HEK293T (cell line): ENCODE data around the gene ADAR.

Experiments
- BHLHE40 ChIP-seq: fragments of 450-650 bp; IDR thresholded peaks from 2 replicates; pipeline ENCODE4 v1.6.1; 2016; ENCODE audit warnings: mild to moderate bottlenecking, moderate library complexity, borderline replicate concordance
- CTBP1 ChIP-seq: fragments of 450-650 bp; IDR thresholded peaks from 2 replicates; pipeline ENCODE4 v1.6.1; 2016; ENCODE audit warnings: borderline replicate concordance
- ELF4 ChIP-seq: fragments of 450-650 bp; IDR thresholded peaks from 2 replicates; pipeline ENCODE4 v1.6.1; 2017; ENCODE audit warnings: antibody characterized with exemption
- FOXA1 ChIP-seq: fragments of 450-650 bp; IDR thresholded peaks from 2 replicates; pipeline ENCODE4 v1.6.1; 2016; ENCODE audit warnings: mild to moderate bottlenecking
- FOXK2 ChIP-seq: fragments of 450-650 bp; IDR thresholded peaks from 2 replicates; pipeline ENCODE4 v1.6.1; 2016; ENCODE audit warnings: mild to moderate bottlenecking
- FOXM1 ChIP-seq: fragments of 450-650 bp; IDR thresholded peaks from 2 replicates; pipeline ENCODE4 v1.6.1; 2017; ENCODE audit warnings: mild to moderate bottlenecking, borderline replicate concordance
- L3MBTL2 ChIP-seq: fragments of 450-650 bp; conservative IDR thresholded peaks from 2 replicates; pipeline ENCODE4 v1.6.1; 2016; ENCODE audit warnings: mild to moderate bottlenecking
- LEF1 ChIP-seq: fragments of 450-650 bp; IDR thresholded peaks from 2 replicates; pipeline ENCODE4 v1.6.1; 2017; ENCODE audit warnings: mild to moderate bottlenecking, borderline replicate concordance
- NFRKB ChIP-seq: fragments of 450-650 bp; IDR thresholded peaks from 2 replicates; pipeline ENCODE4 v1.6.1; 2016; ENCODE audit warnings: mild to moderate bottlenecking, moderate library complexity
- SP1 ChIP-seq: fragments of 450-650 bp; IDR thresholded peaks from 2 replicates; pipeline ENCODE4 v1.6.1; 2017
- SUZ12 ChIP-seq: fragments of 450-650 bp; IDR thresholded peaks from 2 replicates; pipeline ENCODE4 v1.6.1; 2016; ENCODE audit warnings: mild to moderate bottlenecking
- TARDBP ChIP-seq: fragments of 450-650 bp; IDR thresholded peaks from 2 replicates; pipeline ENCODE4 v1.6.1; 2016
- ZNF384 ChIP-seq: fragments of 450-650 bp; IDR thresholded peaks from 2 replicates; pipeline ENCODE4 v1.6.1; 2016
- TF ChIP-seq, protein P1 (sequence below): fragments of 450-650 bp; IDR thresholded peaks from 2 replicates; pipeline ENCODE4 v1.6.1; 2016

DNA sequence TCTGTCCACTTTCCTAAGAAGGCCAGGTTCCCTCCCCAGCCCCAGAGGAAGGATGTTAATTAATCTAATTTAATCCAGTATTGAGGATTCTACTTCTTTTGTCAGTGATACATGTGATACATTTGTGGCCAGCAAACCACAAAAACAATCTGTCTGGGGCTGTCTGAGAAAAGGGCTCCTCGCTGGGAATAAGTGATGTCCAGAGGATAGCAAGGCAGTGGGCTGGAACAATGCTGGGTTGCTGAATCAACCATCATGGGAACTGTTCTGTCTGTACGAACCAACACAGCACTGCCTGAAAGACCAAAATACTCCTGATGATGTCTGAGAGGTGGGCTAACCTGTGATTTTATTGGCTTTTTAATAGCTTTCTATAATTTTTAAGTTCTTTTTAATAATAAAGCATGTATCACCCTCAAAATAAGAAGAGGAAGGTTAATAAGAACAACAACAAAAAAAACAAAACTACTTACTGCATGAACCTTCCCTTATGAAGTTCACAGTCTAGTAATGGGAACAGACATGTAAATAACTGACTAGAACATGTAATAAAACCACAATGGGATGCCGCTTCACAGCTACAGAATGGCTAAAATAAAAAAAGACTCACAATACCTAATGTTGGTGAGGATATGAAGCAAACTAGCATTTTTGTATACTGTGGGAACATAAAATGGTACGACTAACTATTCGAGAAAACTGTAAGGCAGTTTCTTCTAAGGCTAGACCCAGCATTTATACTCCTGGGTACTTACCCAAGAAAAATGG is 11.4 kb upstream of the ADAR start:
- TF ChIP-seq FOXA1 = no peak
- no peak for TF ChIP-seq LEF1
- TF ChIP-seq SP1 = no peak
- TF ChIP-seq FOXK2 = no peak
- no peak for TF ChIP-seq BHLHE40
- no peak for TF ChIP-seq ZNF384
- TF ChIP-seq SUZ12 = no peak
- no peak for TF ChIP-seq NFRKB
- TF ChIP-seq L3MBTL2 = no peak
- no peak for TF ChIP-seq TARDBP
- no peak for TF ChIP-seq FOXM1
- TF ChIP-seq, protein P1, sequence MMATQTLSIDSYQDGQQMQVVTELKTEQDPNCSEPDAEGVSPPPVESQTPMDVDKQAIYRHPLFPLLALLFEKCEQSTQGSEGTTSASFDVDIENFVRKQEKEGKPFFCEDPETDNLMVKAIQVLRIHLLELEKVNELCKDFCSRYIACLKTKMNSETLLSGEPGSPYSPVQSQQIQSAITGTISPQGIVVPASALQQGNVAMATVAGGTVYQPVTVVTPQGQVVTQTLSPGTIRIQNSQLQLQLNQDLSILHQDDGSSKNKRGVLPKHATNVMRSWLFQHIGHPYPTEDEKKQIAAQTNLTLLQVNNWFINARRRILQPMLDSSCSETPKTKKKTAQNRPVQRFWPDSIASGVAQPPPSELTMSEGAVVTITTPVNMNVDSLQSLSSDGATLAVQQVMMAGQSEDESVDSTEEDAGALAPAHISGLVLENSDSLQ = no peak
- TF ChIP-seq ELF4 = no peak
- TF ChIP-seq CTBP1 = no peak
